ENCODE data around the gene ADRB2. TPM values are rescaled to one million over a fixed set of nuclear protein-coding genes. Genes with fewer than 3 reads are reported as not detected.

The ADRB2 gene
- total and polyA plus RNA-seq, 10 of the 15 experiments (the other 5 are each of a cell fraction or from before 2014, with no cell fraction given) = 0.03 to 0.34 (median 0.18) TPM; not detected in 1

DNA sequence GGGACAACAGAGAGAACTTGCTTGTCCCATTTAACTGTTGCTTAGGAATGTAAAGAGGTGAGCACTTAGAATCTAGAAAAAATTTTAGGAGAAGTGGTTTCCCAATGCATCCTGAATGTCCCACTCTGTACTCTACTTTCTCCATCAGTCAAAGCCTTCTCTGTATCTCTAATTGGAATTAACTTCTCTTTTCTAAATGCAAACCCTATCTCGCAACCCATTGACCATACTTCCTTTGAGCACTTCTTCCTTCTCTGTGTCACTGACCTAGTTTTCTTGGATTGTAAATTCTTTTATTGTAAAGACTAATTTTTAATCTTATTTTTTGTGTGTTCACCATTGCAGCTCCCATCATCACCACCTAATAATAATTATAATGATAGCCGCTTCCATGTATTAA, 33.3 kb downstream of the ADRB2 start:
- no peaks in the 10 kb centered on the region for H4K20me1 ChIP-seq (ENCODE audit: control insufficient read depth, insufficient read depth)

More for the DNA sequence above, 33.3 kb downstream of the ADRB2 start:
- no TSS peak for BruUV-seq (replicated peaks)
- ChIA-PET CTCF (interaction anchor here (1.6 kb wide), 1 partner anchor 39 kb away, joined by 4 read pairs; no protein-coding TSS in a partner anchor), SMC1A (ENCODE audit: uncharacterized antibody, unreplicated experiment) (interaction anchor here (0.6 kb wide), 2 partner anchors 195 to 212 kb away, joined by 3 read pairs; no protein-coding TSS in a partner anchor), RAD21 (ENCODE audit: unreplicated experiment) (no interaction called here), POLR2A (no interaction called here)
- FAIRE-seq = no peak
- Histone ChIP-seq H3K4me2 (ENCODE audit: control insufficient read depth, insufficient read depth) (no peak overlapping the region), H3K4me1 (ENCODE audit: control insufficient read depth, insufficient read depth, low read length) (no peaks in the 10 kb centered on the region), H2AFZ (ENCODE audit: control insufficient read depth, low read depth, low read length) (no peak overlapping the region), H3K36me3 (ENCODE audit: control insufficient read depth in 2 of 2, insufficient read depth in 2 of 2, low read length in 1 of 2) (no peaks in the 10 kb centered on the region), H3K9me3 (replicated peaks; ENCODE audit: control insufficient read depth, insufficient read depth, low read length) (no peaks in the 10 kb centered on the region), H3K27ac (ENCODE audit: control insufficient read depth, insufficient read depth) (no peak overlapping the region), H3K79me2 (ENCODE audit: control insufficient read depth, insufficient read depth, low read length) (no peaks in the 10 kb centered on the region), H3K27me3 (replicated peaks in 1 of 2; ENCODE audit: control insufficient read depth in 2 of 2, insufficient read depth in 2 of 2, low read length in 1 of 2) (peaks cover 0 to 3% of the 10 kb centered on the region in 2 experiments; a peak in 3 of 4 replicates), H3K9ac (ENCODE audit: control insufficient read depth, insufficient read depth, low read length) (no peak overlapping the region), H3K4me3 (no peak overlapping the region)
- intact Hi-C loops (cut with micrococcal nuclease; ENCODE audit: unreplicated experiment) (no loop called here), in situ Hi-C loops (cut with MboI) (no loop called here)
- TF ChIP-seq, protein P1, sequence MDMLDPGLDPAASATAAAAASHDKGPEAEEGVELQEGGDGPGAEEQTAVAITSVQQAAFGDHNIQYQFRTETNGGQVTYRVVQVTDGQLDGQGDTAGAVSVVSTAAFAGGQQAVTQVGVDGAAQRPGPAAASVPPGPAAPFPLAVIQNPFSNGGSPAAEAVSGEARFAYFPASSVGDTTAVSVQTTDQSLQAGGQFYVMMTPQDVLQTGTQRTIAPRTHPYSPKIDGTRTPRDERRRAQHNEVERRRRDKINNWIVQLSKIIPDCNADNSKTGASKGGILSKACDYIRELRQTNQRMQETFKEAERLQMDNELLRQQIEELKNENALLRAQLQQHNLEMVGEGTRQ (IDR thresholded peaks at IDR 0.05; ENCODE audit: borderline replicate concordance, low read depth, low read length) = no peak
- no peak for TF ChIP-seq LARP7 (IDR thresholded peaks at IDR 0.05)
- TF ChIP-seq SIX5 (IDR thresholded peaks at IDR 0.05; ENCODE audit: low read depth, low read length, severe bottlenecking) = no peak
- TF ChIP-seq, protein P2, sequence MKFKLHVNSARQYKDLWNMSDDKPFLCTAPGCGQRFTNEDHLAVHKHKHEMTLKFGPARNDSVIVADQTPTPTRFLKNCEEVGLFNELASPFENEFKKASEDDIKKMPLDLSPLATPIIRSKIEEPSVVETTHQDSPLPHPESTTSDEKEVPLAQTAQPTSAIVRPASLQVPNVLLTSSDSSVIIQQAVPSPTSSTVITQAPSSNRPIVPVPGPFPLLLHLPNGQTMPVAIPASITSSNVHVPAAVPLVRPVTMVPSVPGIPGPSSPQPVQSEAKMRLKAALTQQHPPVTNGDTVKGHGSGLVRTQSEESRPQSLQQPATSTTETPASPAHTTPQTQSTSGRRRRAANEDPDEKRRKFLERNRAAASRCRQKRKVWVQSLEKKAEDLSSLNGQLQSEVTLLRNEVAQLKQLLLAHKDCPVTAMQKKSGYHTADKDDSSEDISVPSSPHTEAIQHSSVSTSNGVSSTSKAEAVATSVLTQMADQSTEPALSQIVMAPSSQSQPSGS (IDR thresholded peaks at IDR 0.05; ENCODE audit: low read length) = no peak
- TF ChIP-seq SMAD5 (IDR thresholded peaks at IDR 0.05; ENCODE audit: low read depth) = no peak
- TF ChIP-seq RFX5 (IDR thresholded peaks at IDR 0.05; ENCODE audit: low read depth, low read length) = no peak
- TF ChIP-seq HDGF (IDR thresholded peaks at IDR 0.05) = no peak
- TF ChIP-seq, protein P3, sequence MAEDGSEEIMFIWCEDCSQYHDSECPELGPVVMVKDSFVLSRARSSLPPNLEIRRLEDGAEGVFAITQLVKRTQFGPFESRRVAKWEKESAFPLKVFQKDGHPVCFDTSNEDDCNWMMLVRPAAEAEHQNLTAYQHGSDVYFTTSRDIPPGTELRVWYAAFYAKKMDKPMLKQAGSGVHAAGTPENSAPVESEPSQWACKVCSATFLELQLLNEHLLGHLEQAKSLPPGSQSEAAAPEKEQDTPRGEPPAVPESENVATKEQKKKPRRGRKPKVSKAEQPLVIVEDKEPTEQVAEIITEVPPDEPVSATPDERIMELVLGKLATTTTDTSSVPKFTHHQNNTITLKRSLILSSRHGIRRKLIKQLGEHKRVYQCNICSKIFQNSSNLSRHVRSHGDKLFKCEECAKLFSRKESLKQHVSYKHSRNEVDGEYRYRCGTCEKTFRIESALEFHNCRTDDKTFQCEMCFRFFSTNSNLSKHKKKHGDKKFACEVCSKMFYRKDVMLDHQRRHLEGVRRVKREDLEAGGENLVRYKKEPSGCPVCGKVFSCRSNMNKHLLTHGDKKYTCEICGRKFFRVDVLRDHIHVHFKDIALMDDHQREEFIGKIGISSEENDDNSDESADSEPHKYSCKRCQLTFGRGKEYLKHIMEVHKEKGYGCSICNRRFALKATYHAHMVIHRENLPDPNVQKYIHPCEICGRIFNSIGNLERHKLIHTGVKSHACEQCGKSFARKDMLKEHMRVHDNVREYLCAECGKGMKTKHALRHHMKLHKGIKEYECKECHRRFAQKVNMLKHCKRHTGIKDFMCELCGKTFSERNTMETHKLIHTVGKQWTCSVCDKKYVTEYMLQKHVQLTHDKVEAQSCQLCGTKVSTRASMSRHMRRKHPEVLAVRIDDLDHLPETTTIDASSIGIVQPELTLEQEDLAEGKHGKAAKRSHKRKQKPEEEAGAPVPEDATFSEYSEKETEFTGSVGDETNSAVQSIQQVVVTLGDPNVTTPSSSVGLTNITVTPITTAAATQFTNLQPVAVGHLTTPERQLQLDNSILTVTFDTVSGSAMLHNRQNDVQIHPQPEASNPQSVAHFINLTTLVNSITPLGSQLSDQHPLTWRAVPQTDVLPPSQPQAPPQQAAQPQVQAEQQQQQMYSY (CRISPR knock-in tag; IDR thresholded peaks at IDR 0.05) = no peak
- TF ChIP-seq NR2F1 (conservative IDR thresholded peaks at IDR 0.05) = no peak
- TF ChIP-seq ASH2L (IDR thresholded peaks at IDR 0.05; ENCODE audit: borderline replicate concordance, low read depth) = no peak
- ATAC-seq = no peak
- 94% methylated on average over 2 of the region's 2 CpGs for WGBS (ENCODE audit: insufficient coverage, insufficient replicate concordance, low lambda C conversion rate, missing lambda C conversion rate)
- no peak for DNase-seq (ENCODE audit: low read depth, low spot score)

Measured in GM12878 (cell line).